ENCODE results near the gene INSYN2B. TPM values are rescaled to one million over a fixed set of nuclear protein-coding genes. Genes with fewer than 3 reads are reported as not detected.

Gene INSYN2B
- total RNA-seq, 2 donors from 2014 or later: not detected

- no peak overlapping the region for H3K9ac ChIP-seq (ENCODE audit: low read depth in 2 of 2, low read length in 2 of 2)
- intact Hi-C loops (cut with DNase I): no loop called here
- no peak overlapping the region for H3K27ac ChIP-seq
- H3K4me3 ChIP-seq: no peak overlapping the region
- no peaks in the 10 kb centered on the region for H3K27me3 ChIP-seq
- no peak for TF ChIP-seq CTCF (IDR thresholded peaks at IDR 0.05)
- H3K36me3 ChIP-seq: no peaks in the 10 kb centered on the region
- no peak for DNase-seq
- no peaks in the 10 kb centered on the region for H3K9me3 ChIP-seq
- H3K4me1 ChIP-seq: no peaks in the 10 kb centered on the region
These were observed 32.3 kb upstream of the INSYN2B start for GRCh38 chr5:170012622-170013021.

- H3K36me3 ChIP-seq: no peaks in the 10 kb centered on the region
- H3K4me1 ChIP-seq: no peaks in the 10 kb centered on the region
- H3K9me3 ChIP-seq: no peaks in the 10 kb centered on the region
- H3K9ac ChIP-seq (ENCODE audit: low read depth in 2 of 2, low read length in 2 of 2): no peak overlapping the region
- no peak overlapping the region for H3K4me3 ChIP-seq
- no peak for TF ChIP-seq CTCF (IDR thresholded peaks at IDR 0.05)
- no peaks in the 10 kb centered on the region for H3K27me3 ChIP-seq
- intact Hi-C loops (cut with DNase I): no loop called here
- no peak overlapping the region for H3K27ac ChIP-seq
- DNase-seq: no peak
These were observed 31.5 kb upstream of the INSYN2B start for GRCh38 chr5:170011751-170012150.

GRCh38 chr5:170010595-170010994 lies 30.3 kb upstream of the INSYN2B start:
- intact Hi-C loops (cut with DNase I): no loop called here
- Histone ChIP-seq H3K9me3 (no peaks in the 10 kb centered on the region), H3K4me3 (no peak overlapping the region), H3K27ac (no peak overlapping the region), H3K36me3 (no peaks in the 10 kb centered on the region), H3K27me3 (no peaks in the 10 kb centered on the region), H3K4me1 (no peaks in the 10 kb centered on the region), H3K9ac (ENCODE audit: low read depth in 2 of 2, low read length in 2 of 2) (no peak overlapping the region)
- TF ChIP-seq CTCF (IDR thresholded peaks at IDR 0.05): no peak
- no peak for DNase-seq

GRCh38 chr5:170008376-170008775 lies 28.1 kb upstream of the INSYN2B start:
- no peak for TF ChIP-seq CTCF (IDR thresholded peaks at IDR 0.05)
- Histone ChIP-seq H3K27ac (no peak overlapping the region), H3K4me1 (no peaks in the 10 kb centered on the region), H3K9me3 (no peaks in the 10 kb centered on the region), H3K4me3 (no peak overlapping the region), H3K36me3 (no peaks in the 10 kb centered on the region), H3K9ac (ENCODE audit: low read depth in 2 of 2, low read length in 2 of 2) (no peak overlapping the region), H3K27me3 (no peaks in the 10 kb centered on the region)
- intact Hi-C loops (cut with DNase I): no loop called here
- DNase-seq: no peak

GRCh38 chr5:170006021-170006420 lies 25.7 kb upstream of the INSYN2B start:
- intact Hi-C loops (cut with DNase I): no loop called here
- TF ChIP-seq CTCF (IDR thresholded peaks at IDR 0.05): no peak
- Histone ChIP-seq H3K9ac (ENCODE audit: low read depth in 2 of 2, low read length in 2 of 2) (no peak overlapping the region), H3K4me1 (no peaks in the 10 kb centered on the region), H3K9me3 (no peaks in the 10 kb centered on the region), H3K4me3 (no peak overlapping the region), H3K36me3 (no peaks in the 10 kb centered on the region), H3K27me3 (no peaks in the 10 kb centered on the region), H3K27ac (no peak overlapping the region)
- DNase-seq: no peak

GRCh38 chr5:170000155-170000554 lies 19.9 kb upstream of the INSYN2B start:
- H3K27me3 ChIP-seq: no peaks in the 10 kb centered on the region

More at GRCh38 chr5:170000155-170000554, 19.9 kb upstream of the INSYN2B start:
- TF ChIP-seq CTCF (IDR thresholded peaks at IDR 0.05): no peak
- no peak overlapping the region for H3K4me3 ChIP-seq
- intact Hi-C loops (cut with DNase I): no loop called here
- no peaks in the 10 kb centered on the region for H3K4me1 ChIP-seq
- no peak overlapping the region for H3K9ac ChIP-seq (ENCODE audit: low read depth in 2 of 2, low read length in 2 of 2)
- no peaks in the 10 kb centered on the region for H3K36me3 ChIP-seq
- no peak for DNase-seq
- H3K9me3 ChIP-seq: no peaks in the 10 kb centered on the region
- no peak overlapping the region for H3K27ac ChIP-seq
